KOPT-K1 (cell line): ENCODE measurements around the gene CEACAM1.
"Not testable (repeated sequence)": the region's sequence is repeated elsewhere in the genome, so short reads cannot be mapped to it uniquely, and the experiment has no call there.

ENCODE experiments used
- H3K27ac ChIP-seq: fragments of 200-600 bp; sonication (generic); 2 replicates; pipeline ENCODE4 v1.5.1; 2016; ENCODE audit warnings: antibody characterized with exemption, mild to moderate bottlenecking, low read depth, low read length; ENCODE audit not compliant: poor library complexity, severe bottlenecking
- H3K36me3 ChIP-seq: fragments of 200-600 bp; sonication (generic); 2 replicates; pipeline ENCODE4 v1.5.1; 2017; ENCODE audit warnings: antibody characterized with exemption, mild to moderate bottlenecking, low read length, moderate library complexity; ENCODE audit not compliant: insufficient read depth
- H3K9me3 ChIP-seq: fragments of 200-600 bp; sonication (generic); 2 replicates; pipeline ENCODE4 v1.5.1; 2017; ENCODE audit warnings: antibody characterized with exemption, low read length, mild to moderate bottlenecking; ENCODE audit not compliant: insufficient read depth, poor library complexity, severe bottlenecking

Gene CEACAM1

GRCh38 chr19:42532891-42533290, 4.6 kb upstream of the CEACAM1 start:
- Histone ChIP-seq H3K36me3 (no peaks in the 10 kb centered on the region), H3K27ac (no peak overlapping the region), H3K9me3 (no peaks in the 10 kb centered on the region)

GRCh38 chr19:42531313-42531712, 3.0 kb upstream of the CEACAM1 start:
- Histone ChIP-seq H3K9me3 (no peaks in the 10 kb centered on the region), H3K27ac (no peak overlapping the region), H3K36me3 (no peaks in the 10 kb centered on the region)

GRCh38 chr19:42529248-42529764, 1.0 kb upstream of the CEACAM1 start:
- Histone ChIP-seq H3K27ac (no peak overlapping the region), H3K36me3 (no peaks in the 10 kb centered on the region), H3K9me3 (no peaks in the 10 kb centered on the region)

- Histone ChIP-seq H3K27ac (no peak overlapping the region), H3K36me3 (no peaks in the 10 kb centered on the region), H3K9me3 (no peaks in the 10 kb centered on the region)
Measured at GRCh38 chr19:42524943-42525342, 3.3 kb downstream of the CEACAM1 start.

- H3K36me3 ChIP-seq = no peaks in the 10 kb centered on the region
- no peaks in the 10 kb centered on the region for H3K9me3 ChIP-seq
- H3K27ac ChIP-seq = no peak overlapping the region
Measured at GRCh38 chr19:42524250-42524649, 4.0 kb downstream of the CEACAM1 start.

GRCh38 chr19:42522262-42522661, 6.0 kb downstream of the CEACAM1 start:
- H3K27ac ChIP-seq, H3K36me3 ChIP-seq, H3K9me3 ChIP-seq: not testable (repeated sequence)

- H3K9me3 ChIP-seq = no peaks in the 10 kb centered on the region
- no peak overlapping the region for H3K27ac ChIP-seq
- no peaks in the 10 kb centered on the region for H3K36me3 ChIP-seq
Measured at GRCh38 chr19:42521346-42522030, 6.8 kb downstream of the CEACAM1 start.

- Histone ChIP-seq H3K27ac (no peak overlapping the region), H3K36me3 (no peaks in the 10 kb centered on the region), H3K9me3 (no peaks in the 10 kb centered on the region)
Measured at GRCh38 chr19:42519108-42519507, 9.2 kb downstream of the CEACAM1 start.

GRCh38 chr19:42516771-42517170, 11.5 kb downstream of the CEACAM1 start:
- no peak overlapping the region for H3K27ac ChIP-seq
- H3K36me3 ChIP-seq = no peaks in the 10 kb centered on the region
- H3K9me3 ChIP-seq = no peaks in the 10 kb centered on the region

GRCh38 chr19:42515241-42515832, 12.9 kb downstream of the CEACAM1 start:
- H3K36me3 ChIP-seq = no peaks in the 10 kb centered on the region
- H3K27ac ChIP-seq = no peak overlapping the region
- H3K9me3 ChIP-seq = no peaks in the 10 kb centered on the region

- no peak overlapping the region for H3K27ac ChIP-seq
- H3K9me3 ChIP-seq = no peaks in the 10 kb centered on the region
- H3K36me3 ChIP-seq = no peaks in the 10 kb centered on the region
Measured at GRCh38 chr19:42514449-42514848, 13.8 kb downstream of the CEACAM1 start.

- Histone ChIP-seq H3K27ac (no peak overlapping the region), H3K36me3 (no peaks in the 10 kb centered on the region), H3K9me3 (no peaks in the 10 kb centered on the region)
Measured at GRCh38 chr19:42512743-42513304, 15.5 kb downstream of the CEACAM1 start.

- Histone ChIP-seq H3K9me3 (no peaks in the 10 kb centered on the region), H3K36me3 (no peaks in the 10 kb centered on the region), H3K27ac (no peak overlapping the region)
Measured at GRCh38 chr19:42512130-42512636, 16.1 kb downstream of the CEACAM1 start.

GRCh38 chr19:42511340-42511739, 16.9 kb downstream of the CEACAM1 start:
- H3K9me3 ChIP-seq = no peaks in the 10 kb centered on the region
- H3K27ac ChIP-seq = no peak overlapping the region
- no peaks in the 10 kb centered on the region for H3K36me3 ChIP-seq

GRCh38 chr19:42508892-42509444, 19.3 kb downstream of the CEACAM1 start:
- Histone ChIP-seq H3K9me3 (no peaks in the 10 kb centered on the region), H3K27ac (no peak overlapping the region), H3K36me3 (no peaks in the 10 kb centered on the region)
